Right lobe of liver (tissue), 6 donors: ENCODE data around the gene CTSD. TPM values are rescaled to one million over a fixed set of nuclear protein-coding genes. Genes with fewer than 3 reads are reported as not detected.
A peak's percentile ranks its signal among the peaks of the same experiment; 100 is the strongest.
"Not testable (repeated sequence)": the region's sequence is repeated elsewhere in the genome, so short reads cannot be mapped to it uniquely, and the experiment has no call there.

Experiments
- ATAC-seq, 4 donors: fragments of 200-7000 bp; cut with Tn5 transposase; one replicate each; pipeline ENCODE4 v1.9.1; 2020; ENCODE audit warnings: mild to moderate bottlenecking in 4 of 4, moderate library complexity in 4 of 4
- DNase-seq, 3 donors: peaks; one replicate each; pipeline ENCODE4 v3.0.0-alpha.2; 2020
- H3K27ac ChIP-seq, 3 donors: fragments of 200-600 bp; one replicate each; pipeline ENCODE4 v1.8.0; 2022
- H3K27me3 ChIP-seq, 2 donors: fragments of 200-600 bp; one replicate each; pipeline ENCODE4 v1.8.0; 2022
- H3K36me3 ChIP-seq, 4 donors: fragments of 200-600 bp; sonication (generic) in 1 of 4; one replicate each; pipeline versions ENCODE4 v1.5.1 to v1.8.0; 2017 to 2022; ENCODE audit warnings: control low read depth in 1 of 4
- H3K4me1 ChIP-seq, 4 donors: fragments of 200-600 bp; sonication (generic) in 1 of 4; one replicate each; pipeline versions ENCODE4 v1.5.1 to v1.8.0; 2017 to 2022; ENCODE audit warnings: control low read depth in 1 of 4
- H3K4me3 ChIP-seq, 3 donors: fragments of 200-600 bp; one replicate each; pipeline ENCODE4 v1.8.0; 2022
- H3K9me3 ChIP-seq, 4 donors: fragments of 200-600 bp; sonication (generic) in 1 of 4; one replicate each; pipeline versions ENCODE4 v1.5.1 to v1.8.0; 2017 to 2022; ENCODE audit warnings: control low read depth in 1 of 4
- CTCF ChIP-seq, 4 donors: fragments of 200-600 bp in 3 of 4; fragments of 450-650 bp in 1 of 4; IDR thresholded peaks; one replicate each; pipeline versions ENCODE4 v1.5.1 to v1.8.0; 2016 to 2022; ENCODE audit warnings: antibody characterized with exemption in 4 of 4, mild to moderate bottlenecking in 2 of 4
- POLR2A ChIP-seq: fragments of 450-650 bp; IDR thresholded peaks from one replicate; pipeline ENCODE4 v1.6.1; 2017; ENCODE audit warnings: antibody characterized with exemption, mild to moderate bottlenecking
- WGBS: methylation state at CpG from one replicate; pipeline ENCODE4 v1.1.6; 2018; ENCODE audit warnings: low coverage, low lambda C conversion rate; ENCODE audit not compliant: insufficient coverage; ENCODE audit errors: missing lambda C conversion rate; 5-methylcytosine and 5-hydroxymethylcytosine counted together
- intact Hi-C, 2 donors: fragments of 100-400 bp; cut with DNase I; formaldehyde crosslinking; loops; one replicate each; pipeline versions ENCODE4 v1.11.2 to v1.14.1; 2022
- total RNA-seq, 6 experiments: library from RNA; depleted of rRNA in 2 of 6; stranded (reverse); fragments of >200 nt in 2 of 6; fragmentation: NEBNext Ultra II Directional in 3 of 6; extraction: Animal tissue kit (Norgen Biotek cat#: 25700) in 3 of 6; gene quantifications; one replicate each; pipeline versions ENCODE4 v1.1.0 to v1.2.4, GENCODE V29; 2016 to 2023
- donor health status: DM: no; HTN: yes; CAD: no.
- donor health status: DM: no; HTN: no; CAD: no.
- donor health status: DM: no; HTN: no; CAD: no.
- donor health status: DM: no; HTN: yes; CAD: no.
- donor health status: DM: no; HTN: yes; CAD: no.

The CTSD gene
- total RNA-seq, 6 experiments from 2014 or later = 515 to 1,549 (median 1,009) TPM

GRCh38 chr11:1770061-1770460 lies 6.3 kb upstream of the CTSD start:
- DNase-seq = no peak
- no peak overlapping the region for H3K4me3 ChIP-seq
- intact Hi-C loops = no loop called here
- WGBS = 84% methylated on average over 7 of the region's 7 CpGs
- no peak for ATAC-seq
- H3K36me3 ChIP-seq = no peaks in the 10 kb centered on the region
- TF ChIP-seq CTCF (IDR thresholded peaks at IDR 0.05) = no peak
- TF ChIP-seq POLR2A = no peak
- H3K9me3 ChIP-seq = no peaks in the 10 kb centered on the region
- H3K4me1 ChIP-seq = no peaks in the 10 kb centered on the region
- no peak overlapping the region for H3K27ac ChIP-seq
- no peaks in the 10 kb centered on the region for H3K27me3 ChIP-seq

- H3K36me3 ChIP-seq, H3K27me3 ChIP-seq, H3K27ac ChIP-seq, intact Hi-C loops, H3K9me3 ChIP-seq, H3K4me3 ChIP-seq, H3K4me1 ChIP-seq: not testable (repeated sequence)
- DNase-seq (peak in 1 of 3 donors; percentile 59), ATAC-seq (peak in 1 of 4 donors; percentile 6)
- 60% methylated on average over 8 of the region's 9 CpGs for WGBS
Measured at GRCh38 chr11:1769304-1769936, 5.7 kb upstream of the CTSD start.

DNA sequence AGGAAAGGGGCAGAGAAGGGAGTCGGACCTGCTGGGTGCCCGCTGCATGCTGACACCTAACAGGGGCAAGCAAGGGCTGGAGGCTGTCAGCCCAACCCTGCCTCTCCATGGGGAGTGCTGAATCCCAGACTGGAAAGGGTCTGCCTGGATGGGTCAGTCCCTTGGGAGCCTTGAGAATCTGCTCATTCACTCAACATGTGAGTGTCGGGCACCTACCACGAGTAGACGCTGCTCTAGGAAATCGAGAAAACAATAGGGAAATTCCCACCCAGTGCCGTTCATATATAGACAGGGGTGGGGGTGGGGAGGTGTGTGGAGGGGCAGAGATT lies 4.4 kb upstream of the CTSD start:
- Histone ChIP-seq H3K27ac (no peak overlapping the region), H3K9me3 (no peaks in the 10 kb centered on the region), H3K4me1 (peaks cover 0 to 4% (median 0%) of the 10 kb centered on the region in 4 donors), H3K36me3 (no peaks in the 10 kb centered on the region), H3K27me3 (no peaks in the 10 kb centered on the region), H3K4me3 (no peak overlapping the region)
- 68% methylated on average over 3 of the region's 7 CpGs for WGBS
- intact Hi-C loops = no loop called here
- DNase-seq (peak in 1 of 3 donors; percentile 49), ATAC-seq (no peak)
- TF ChIP-seq CTCF (IDR thresholded peaks at IDR 0.05) = no peak
- no peak for TF ChIP-seq POLR2A

GRCh38 chr11:1767399-1768140 lies 3.8 kb upstream of the CTSD start:
- WGBS = no CpG with 5 or more reads among the region's 19 CpGs
- peaks cover 0 to 4% (median 0%) of the 10 kb centered on the region in 4 donors for H3K4me1 ChIP-seq
- DNase-seq (no peak), ATAC-seq (no peak)
- H3K27ac ChIP-seq = no peak overlapping the region
- H3K27me3 ChIP-seq = no peaks in the 10 kb centered on the region
- no peak for TF ChIP-seq CTCF (IDR thresholded peaks at IDR 0.05)
- no peak for TF ChIP-seq POLR2A
- H3K9me3 ChIP-seq = no peaks in the 10 kb centered on the region
- intact Hi-C loops = no loop called here
- no peak overlapping the region for H3K4me3 ChIP-seq
- H3K36me3 ChIP-seq = no peaks in the 10 kb centered on the region

DNA sequence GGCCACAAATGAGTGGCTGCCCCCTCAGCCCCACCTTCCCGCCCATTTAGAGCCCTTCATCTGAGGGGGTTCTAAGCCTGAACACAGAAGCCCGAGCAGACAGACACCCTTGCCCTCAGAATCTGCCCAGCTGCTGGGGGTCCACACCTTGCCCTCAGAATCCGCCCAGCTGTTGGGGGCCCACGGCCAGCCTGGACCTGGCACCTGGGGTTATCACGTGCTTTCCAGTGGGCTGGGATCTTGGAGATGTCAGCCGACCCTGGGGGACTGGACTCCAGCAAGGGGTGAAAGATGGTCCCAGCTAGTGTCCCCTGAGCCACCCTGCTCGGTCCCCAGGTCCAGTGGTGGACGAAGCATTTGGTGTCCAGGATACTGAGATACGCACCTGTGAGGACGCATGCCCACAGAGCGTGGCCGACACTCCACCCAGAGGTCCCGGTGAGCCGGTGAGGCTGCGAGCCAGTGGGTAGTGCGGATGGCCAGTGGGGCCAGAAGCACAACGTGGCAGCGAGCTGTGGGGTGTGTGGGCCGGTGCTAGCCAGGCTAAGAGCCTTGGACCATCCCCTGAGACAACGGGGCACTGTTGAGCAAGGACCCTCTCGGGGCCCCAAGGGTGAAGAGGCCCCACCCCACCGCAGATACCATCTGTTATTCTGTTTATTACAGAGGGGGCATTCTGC lies 3.1 kb upstream of the CTSD start:
- ATAC-seq = no peak
- Histone ChIP-seq H3K4me3 (no peak overlapping the region), H3K4me1 (peaks cover 0 to 8% (median 2%) of the 10 kb centered on the region in 4 donors), H3K27ac (no peak overlapping the region), H3K9me3 (no peaks in the 10 kb centered on the region), H3K36me3 (no peaks in the 10 kb centered on the region), H3K27me3 (no peaks in the 10 kb centered on the region)
- TF ChIP-seq POLR2A (no peak), CTCF (IDR thresholded peaks at IDR 0.05) (no peak)
- peak in 1 of 3 donors; percentile 48 for DNase-seq
- intact Hi-C loops = no loop called here
- WGBS = no CpG with 5 or more reads among the region's 22 CpGs
